DMS 273 treated with DMSO at 0.1 percent for 48 hours (cell line): ENCODE results near the gene NOLC1.

Source experiments
- DNase-seq: peaks from one replicate; lab custom pipeline; 2025; lab: John Stamatoyannopoulos, UW

NOLC1 gene

GRCh38 chr10:102208311-102209035, 56.3 kb downstream of the NOLC1 start:
- DNase-seq = peak; percentile 42

- no peak for DNase-seq
These were observed 59.6 kb downstream of the NOLC1 start for GRCh38 chr10:102211615-102212299.
